SK-N-SH (cell line): ENCODE measurements around the gene EDC4. TPM values are rescaled to one million over a fixed set of nuclear protein-coding genes. Genes with fewer than 3 reads are reported as not detected.
A peak's percentile ranks its signal among the peaks of the same experiment; 100 is the strongest.

Experiments used
- CTCF ChIA-PET: fragments of 300-600, 350-600 bp; formaldehyde crosslinking; extraction: SDS; loops from one replicate; lab custom pipeline; 2021; lab: Yijun Ruan, JAX
- POLR2A ChIA-PET: fragments of 350-600 bp; sonication (Branson Sonifier 250); formaldehyde crosslinking; extraction: SDS; loops from one replicate; lab custom pipeline; 2020; ENCODE audit warnings: antibody characterized with exemption, inconsistent platforms; lab: Yijun Ruan, JAX
- DNase-seq: peaks from one replicate; pipeline ENCODE4 v3.0.0; 2012
- H2AFZ ChIP-seq: fragments of 200-600 bp; sonication (generic); 2 replicates; pipeline ENCODE4 v1.8.1; 2016; ENCODE audit warnings: antibody characterized with exemption, mild to moderate bottlenecking, low read depth
- H3F3A ChIP-seq: fragments of 200-600 bp; sonication (generic); replicated peaks from 2 replicates; pipeline ENCODE3; 2016; ENCODE audit warnings: antibody characterized with exemption, mild to moderate bottlenecking; ENCODE audit not compliant: insufficient read depth
- H3K27ac ChIP-seq, 2 experiments: fragments of 200-500 bp in 1 of 2; fragments of 200-600 bp in 1 of 2; sonication (Bioruptor generic) in 1 of 2; sonication (generic), shearing (Covaris generic) in 1 of 2; 2 replicates each; pipeline versions ENCODE4 v1.5.1 to v1.6.1; 2014 to 2016; ENCODE audit warnings: low read depth in 2 of 2, inconsistent platforms in 1 of 2, low read length in 1 of 2, mild to moderate bottlenecking in 1 of 2, mixed read lengths in 1 of 2
- H3K27me3 ChIP-seq: fragments of 200-600 bp; sonication (generic), shearing (Covaris generic); 2 replicates; pipeline ENCODE4 v1.6.1; 2016; ENCODE audit warnings: mixed run types; ENCODE audit not compliant: insufficient read depth
- H3K36me3 ChIP-seq, 2 experiments: fragments of 200-500 bp in 1 of 2; fragments of 200-600 bp in 1 of 2; sonication (Bioruptor generic) in 1 of 2; sonication (generic) in 1 of 2; replicated peaks in 1 of 2; 2 replicates each; pipeline versions ENCODE3 to v1.5.1; 2014 to 2016; ENCODE audit warnings: low read length in 1 of 2, mild to moderate bottlenecking in 1 of 2; ENCODE audit not compliant: insufficient read depth in 2 of 2, control insufficient read depth in 1 of 2
- H3K4me1 ChIP-seq, 2 experiments: fragments of 200-500 bp in 1 of 2; fragments of 200-600 bp in 1 of 2; sonication (Bioruptor generic) in 1 of 2; sonication (generic), shearing (Covaris generic) in 1 of 2; 2 replicates each; pipeline versions ENCODE4 v1.5.1 to v1.6.1; 2014 to 2016; ENCODE audit warnings: low read depth in 1 of 2, low read length in 1 of 2, mixed run types in 1 of 2; ENCODE audit not compliant: insufficient read depth in 2 of 2, control insufficient read depth in 1 of 2
- H3K4me2 ChIP-seq: fragments of 200-600 bp; sonication (generic), shearing (Covaris generic); 2 replicates; pipeline ENCODE4 v1.6.1; 2017; ENCODE audit warnings: mixed run types
- H3K4me3 ChIP-seq, 2 experiments: fragments of 200-500 bp in 1 of 2; fragments of 200-600 bp in 1 of 2; sonication (Bioruptor generic) in 1 of 2; sonication (generic), shearing (Covaris generic) in 1 of 2; 2 replicates each; pipeline versions ENCODE4 v1.5.1 to v1.8.1; 2014 to 2016; ENCODE audit warnings: low read depth in 2 of 2, inconsistent platforms in 1 of 2, low read length in 1 of 2, mild to moderate bottlenecking in 1 of 2, mixed read lengths in 1 of 2, moderate library complexity in 1 of 2
- H3K79me2 ChIP-seq: fragments of 200-600 bp; sonication (generic); 2 replicates; pipeline ENCODE4 v1.8.1; 2017; ENCODE audit warnings: mild to moderate bottlenecking; ENCODE audit not compliant: insufficient read depth
- H3K9ac ChIP-seq: fragments of 200-600 bp; sonication (generic); 2 replicates; pipeline ENCODE4 v1.6.1; 2017; ENCODE audit warnings: mixed run types
- H3K9me2 ChIP-seq: fragments of 200-600 bp; sonication (generic); 2 replicates; pipeline ENCODE4 v1.6.1; 2017; ENCODE audit warnings: mixed run types
- H3K9me3 ChIP-seq: fragments of 200-600 bp; sonication (generic); 2 replicates; pipeline ENCODE4 v1.6.1; 2017; ENCODE audit warnings: mixed run types, mild to moderate bottlenecking, moderate library complexity
- H4K20me1 ChIP-seq: fragments of 200-600 bp; sonication (generic); 2 replicates; pipeline ENCODE4 v1.6.1; 2017; ENCODE audit warnings: mild to moderate bottlenecking, mixed run types; ENCODE audit not compliant: insufficient read depth
- FOSL2 ChIP-seq: IDR thresholded peaks from 2 replicates; pipeline ENCODE4 v1.4.0; 2012; ENCODE audit warnings: low read depth, mild to moderate bottlenecking, moderate library complexity, borderline replicate concordance
- FOXM1 ChIP-seq: IDR thresholded peaks from 2 replicates; pipeline ENCODE4 v1.4.0; 2012; ENCODE audit warnings: low read depth, mild to moderate bottlenecking
- GABPA ChIP-seq: IDR thresholded peaks from 2 replicates; pipeline ENCODE4 v1.4.0; 2012; ENCODE audit warnings: low read depth, mild to moderate bottlenecking
- JUND ChIP-seq: IDR thresholded peaks from 2 replicates; pipeline ENCODE4 v1.4.0; 2012
- MXI1 ChIP-seq: IDR thresholded peaks from 2 replicates; pipeline ENCODE4 v1.6.1; 2012; ENCODE audit warnings: mild to moderate bottlenecking, low read depth, low read length, improper control_type of control experiment
- NFIC ChIP-seq: IDR thresholded peaks from 2 replicates; pipeline ENCODE4 v1.4.0; 2012; ENCODE audit warnings: borderline replicate concordance
- PBX3 ChIP-seq: IDR thresholded peaks from 2 replicates; pipeline ENCODE4; 2012
- TAF1 ChIP-seq: IDR thresholded peaks from 2 replicates; pipeline ENCODE4 v1.6.1; 2012; ENCODE audit warnings: low read depth, mild to moderate bottlenecking, low read length, moderate library complexity, borderline replicate concordance
- USF2 ChIP-seq: fragments of 150-350 bp; IDR thresholded peaks from 2 replicates; pipeline ENCODE4 v1.6.1; 2017; ENCODE audit warnings: antibody characterized with exemption, low read length, low read depth, borderline replicate concordance
- YY1 ChIP-seq: IDR thresholded peaks from 2 replicates; pipeline ENCODE4 v1.4.0; 2012; ENCODE audit warnings: low read depth, mild to moderate bottlenecking
- WGBS: methylation state at CpG from one replicate; pipeline ENCODE4 v1.1.6; 2017; ENCODE audit warnings: low lambda C conversion rate; 5-methylcytosine and 5-hydroxymethylcytosine counted together
- polyA plus RNA-seq, 3 experiments: library from polyadenylated mRNA; depleted of rRNA; stranded (reverse); fragments of >200 nt; gene quantifications; 2 replicates each; pipeline ENCODE4 v1.2.3, GENCODE V29; 2012

Gene EDC4
- polyA plus RNA-seq, 1 of the 3 experiments (the other 2 are of a cell fraction), result 38.0 TPM

- H3K27me3 ChIP-seq, result no peaks in the 10 kb centered on the region
- peaks cover 68% of the 10 kb centered on the region for H3K79me2 ChIP-seq
- 69% methylated on average over 7 of the region's 7 CpGs for WGBS
- peak; percentile 58 for DNase-seq
- TF ChIP-seq YY1, result no peak
- peak; percentile 35; the same call in 1 of the 2 replicates for TF ChIP-seq MXI1
- no peak for TF ChIP-seq FOXM1
- TF ChIP-seq, all 33 proteins: peak for 1
- Histone ChIP-seq H2AFZ (no peak overlapping the region), H3K9ac (no peak overlapping the region), H4K20me1 (peaks cover 47% of the 10 kb centered on the region), H3K9me2 (no peaks in the 10 kb centered on the region), H3K9me3 (no peaks in the 10 kb centered on the region), H3F3A (peaks cover 24% of the 10 kb centered on the region), H3K36me3 (peaks cover 0 to 3% of the 10 kb centered on the region in 2 experiments), H3K4me2 (0 out of 2 replicates have a peak overlapping the region, but pooled peaks have one; percentile 31), H3K4me1 (peaks cover 14 to 59% of the 10 kb centered on the region in 2 experiments; a peak in 3 of 4 replicates), H3K4me3 (no peak overlapping the region), H3K27ac (peak overlapping the region; percentile 80 to 82; a peak in 3 of 4 replicates)
- ChIA-PET POLR2A (no interaction called here), CTCF (interaction anchor here (0.7 to 7.7 kb wide), 6 partner anchors 12 to 243 kb away, joined by 4 to 65 read pairs (median 7); partner anchors contain the start of gene NRN1L)
These were observed 43.2 kb downstream of the EDC4 start for GRCh38 chr16:67915831-67916723.

GRCh38 chr16:67917140-67917851 is 44.4 kb downstream of the EDC4 start:
- Histone ChIP-seq H4K20me1 (peaks cover 47% of the 10 kb centered on the region), H2AFZ (no peak overlapping the region), H3K9ac (peak overlapping the region; percentile 41; the same call in 1 of the 2 replicates), H3K36me3 (peaks cover 0 to 3% of the 10 kb centered on the region in 2 experiments), H3K79me2 (peaks cover 63% of the 10 kb centered on the region), H3K27me3 (no peaks in the 10 kb centered on the region), H3K9me2 (no peaks in the 10 kb centered on the region), H3K9me3 (no peaks in the 10 kb centered on the region), H3K4me2 (peak overlapping the region; percentile 67), H3K27ac (peak overlapping the region; percentile 80 to 82), H3K4me3 (no peak overlapping the region), H3F3A (peaks cover 24% of the 10 kb centered on the region)
- 53% methylated on average over 5 of the region's 6 CpGs for WGBS
- DNase-seq, result no peak
- CTCF ChIA-PET, result interaction anchor here (0.6 to 28.1 kb wide), 6 partner anchors 11 to 313 kb away, joined by 3 to 564 read pairs (median 8); partner anchors contain the start of genes EDC4, NRN1L and PSKH1
- POLR2A ChIA-PET, result no interaction called here
- TF ChIP-seq GABPA (no peak), NFIC (no peak)
- TF ChIP-seq, all 33 proteins: peak for 0
- H3K4me1 ChIP-seq, result peaks cover 14 to 63% of the 10 kb centered on the region in 2 experiments; a peak in 3 of 4 replicates

- peaks cover 59% of the 10 kb centered on the region for H3K79me2 ChIP-seq
- POLR2A ChIA-PET, result no interaction called here
- peak overlapping the region; percentile 67 for H3K4me2 ChIP-seq
- no peak overlapping the region for H3K4me3 ChIP-seq
- H3K9me3 ChIP-seq, result no peaks in the 10 kb centered on the region
- H3F3A ChIP-seq, result peaks cover 24% of the 10 kb centered on the region
- H4K20me1 ChIP-seq, result peaks cover 47% of the 10 kb centered on the region
- no peak overlapping the region for H2AFZ ChIP-seq
- DNase-seq, result no peak
- H3K27me3 ChIP-seq, result no peaks in the 10 kb centered on the region
- H3K9ac ChIP-seq, result peak overlapping the region; percentile 41; the same call in 1 of the 2 replicates
- CTCF ChIA-PET, result interaction anchor here (1.0 to 28.1 kb wide), 4 partner anchors 10 to 101 kb away, joined by 3 to 564 read pairs (median 8); partner anchors contain the start of genes EDC4, NRN1L and PSKH1
- no peak for TF ChIP-seq USF2
- peak; percentile 93 for TF ChIP-seq FOSL2
- no peak for TF ChIP-seq TAF1
- TF ChIP-seq MXI1, result 0 out of 2 replicates have a peak, but pooled peaks have one; percentile 29
- TF ChIP-seq PBX3, result peak; percentile 85
- peak; percentile 85; the same call in 1 of the 2 replicates for TF ChIP-seq JUND
- H3K36me3 ChIP-seq, result peaks cover 0 to 6% of the 10 kb centered on the region in 2 experiments
- H3K9me2 ChIP-seq, result no peaks in the 10 kb centered on the region
- 42% methylated on average over 4 of the region's 4 CpGs for WGBS
- H3K27ac ChIP-seq, result peak overlapping the region; percentile 80 to 82
- H3K4me1 ChIP-seq, result peaks cover 14 to 69% of the 10 kb centered on the region in 2 experiments; a peak in 3 of 4 replicates
These were observed 45.0 kb downstream of the EDC4 start for GRCh38 chr16:67917852-67918236.
